ENCODE data around the gene ALPP.
"Not testable (repeated sequence)": the region's sequence is repeated elsewhere in the genome, so short reads cannot be mapped to it uniquely, and the experiment has no call there.

The ALPP gene

DNA sequence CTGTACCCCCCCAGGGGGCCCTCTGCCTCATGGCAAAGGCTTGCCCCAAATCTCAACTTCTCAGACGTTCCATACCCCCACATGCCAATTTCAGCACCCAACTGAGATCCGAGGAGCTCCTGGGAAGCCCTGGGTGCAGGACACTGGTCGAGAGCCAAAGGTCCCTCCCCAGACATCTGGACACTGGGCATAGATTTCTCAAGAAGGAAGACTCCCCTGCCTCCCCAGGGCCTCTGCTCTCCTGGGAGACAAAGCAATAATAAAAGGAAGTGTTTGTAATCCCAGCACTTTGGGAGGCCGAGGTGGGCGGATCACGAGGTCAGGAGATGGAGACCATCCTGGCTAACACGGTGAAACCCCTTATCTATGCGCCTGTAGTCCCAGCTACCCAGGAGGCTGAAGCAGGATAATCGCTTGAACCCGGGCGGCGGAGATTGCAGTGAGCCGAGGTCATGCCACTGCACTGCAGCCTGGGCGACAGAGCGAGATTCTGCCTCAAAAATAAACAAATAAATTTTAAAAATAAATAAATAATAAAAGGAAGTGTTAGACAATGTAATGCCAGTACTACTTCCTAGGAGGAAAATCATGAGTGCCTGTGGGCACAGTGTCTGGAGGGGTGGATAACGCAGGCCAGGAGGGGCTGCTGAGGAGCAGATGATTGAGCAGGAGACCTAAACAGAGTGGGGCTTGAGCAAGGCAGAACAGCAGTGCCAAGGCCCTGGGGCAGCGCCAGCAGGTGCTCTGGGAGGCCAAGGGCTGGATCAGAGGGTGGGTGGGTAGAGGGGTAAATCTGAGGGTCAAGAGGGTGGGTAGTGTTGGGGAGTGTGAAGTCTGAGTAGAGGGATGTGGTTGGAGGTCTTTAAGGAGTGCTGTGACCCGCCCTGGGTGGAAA lies 4.0 kb downstream of the ALPP start:
- no peak for DNase-seq

DNA sequence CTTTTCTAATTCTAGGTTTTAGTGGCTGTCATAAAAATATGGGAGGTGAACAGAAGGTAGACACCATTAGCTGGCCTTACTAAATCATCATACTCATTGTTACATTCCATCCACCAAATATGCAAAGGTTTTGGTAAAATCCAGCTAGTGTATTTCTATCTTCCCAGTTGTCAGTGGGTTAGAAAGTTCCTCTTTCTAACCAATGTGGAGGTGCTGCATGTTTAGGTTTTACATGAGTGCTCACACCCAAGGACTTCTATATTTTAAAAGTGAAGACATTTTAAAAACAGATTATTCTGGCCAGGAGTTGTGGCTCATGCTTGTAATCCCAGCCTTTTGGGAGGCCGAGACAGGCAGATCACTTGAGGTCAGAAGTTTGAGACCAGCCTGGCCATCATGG lies 5.9 kb downstream of the ALPP start:
- DNase-seq, result no peak

DNA sequence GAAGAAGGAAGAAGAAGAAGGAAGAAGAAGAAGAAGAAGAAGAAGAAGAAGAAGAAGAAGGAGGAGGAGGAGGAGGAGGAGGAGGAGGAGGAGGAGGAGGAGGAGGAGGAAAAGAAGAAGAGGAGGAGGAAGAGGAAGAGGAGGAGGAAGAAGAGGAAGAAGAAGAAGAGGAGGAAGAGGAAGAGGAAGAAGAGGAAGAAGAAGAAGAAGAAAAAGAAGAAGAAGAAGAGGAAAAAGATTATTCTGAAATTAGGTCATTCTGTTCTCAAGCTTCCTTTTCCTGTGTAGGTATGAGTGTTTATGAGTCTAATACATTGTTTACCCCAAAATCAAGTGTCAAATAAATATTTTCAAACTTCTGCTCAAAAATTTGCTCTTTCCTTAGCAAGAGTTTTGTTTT lies 6.5 kb downstream of the ALPP start:
- DNase-seq, result not testable (repeated sequence)

DNA sequence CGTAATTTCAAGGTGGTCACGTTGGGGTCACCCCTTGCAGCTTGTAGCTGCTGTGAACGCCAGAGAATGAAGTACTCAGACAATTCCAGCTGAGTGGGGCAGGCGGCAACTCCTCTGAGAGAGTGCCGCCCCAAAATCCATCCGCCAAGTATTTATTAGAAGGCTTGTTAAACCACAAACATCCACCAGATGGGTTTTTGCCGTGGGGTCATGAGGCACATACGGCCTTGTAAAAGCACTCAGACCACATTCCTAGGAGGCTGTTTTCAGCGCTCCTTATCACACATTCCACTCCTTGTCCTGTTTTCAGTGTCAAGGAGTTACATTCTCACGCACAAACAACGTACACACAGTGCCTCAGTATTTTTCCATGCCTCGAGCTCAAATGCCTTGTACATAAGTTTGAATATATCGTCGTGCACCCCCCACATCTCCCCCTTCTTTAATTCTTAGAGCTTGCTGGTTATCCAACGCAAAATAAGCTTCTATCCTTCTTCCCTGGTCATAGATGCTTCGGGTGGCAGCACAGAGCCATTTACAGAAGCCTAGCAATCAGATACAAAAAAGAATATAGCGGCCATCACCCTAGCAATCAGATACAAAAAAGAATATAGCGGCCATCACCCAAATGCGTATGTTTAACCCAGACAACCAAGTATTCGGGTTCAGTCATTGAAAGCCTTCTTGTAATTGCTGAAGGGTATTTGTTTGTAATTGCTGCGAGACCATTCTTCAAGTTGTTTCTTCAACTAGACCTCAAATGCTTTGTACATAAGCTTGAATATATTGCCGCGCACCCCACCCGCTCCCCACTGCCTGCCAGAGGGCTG lies 7.3 kb downstream of the ALPP start:
- peak; percentile 44 for DNase-seq

DNA sequence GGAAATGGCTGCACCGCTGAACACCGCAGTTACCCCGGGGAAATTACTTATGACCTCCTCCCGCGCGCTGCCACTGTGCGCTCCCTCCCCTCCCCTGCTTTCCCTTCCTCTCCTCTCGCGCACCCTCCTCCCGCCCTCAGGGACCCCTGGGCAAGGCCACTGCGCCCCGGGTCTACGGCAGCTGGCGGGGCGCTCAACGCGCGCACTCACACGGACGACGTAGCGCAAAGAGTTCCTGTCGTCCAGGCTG lies 7.9 kb downstream of the ALPP start:
- DNase-seq, result no peak

DNA sequence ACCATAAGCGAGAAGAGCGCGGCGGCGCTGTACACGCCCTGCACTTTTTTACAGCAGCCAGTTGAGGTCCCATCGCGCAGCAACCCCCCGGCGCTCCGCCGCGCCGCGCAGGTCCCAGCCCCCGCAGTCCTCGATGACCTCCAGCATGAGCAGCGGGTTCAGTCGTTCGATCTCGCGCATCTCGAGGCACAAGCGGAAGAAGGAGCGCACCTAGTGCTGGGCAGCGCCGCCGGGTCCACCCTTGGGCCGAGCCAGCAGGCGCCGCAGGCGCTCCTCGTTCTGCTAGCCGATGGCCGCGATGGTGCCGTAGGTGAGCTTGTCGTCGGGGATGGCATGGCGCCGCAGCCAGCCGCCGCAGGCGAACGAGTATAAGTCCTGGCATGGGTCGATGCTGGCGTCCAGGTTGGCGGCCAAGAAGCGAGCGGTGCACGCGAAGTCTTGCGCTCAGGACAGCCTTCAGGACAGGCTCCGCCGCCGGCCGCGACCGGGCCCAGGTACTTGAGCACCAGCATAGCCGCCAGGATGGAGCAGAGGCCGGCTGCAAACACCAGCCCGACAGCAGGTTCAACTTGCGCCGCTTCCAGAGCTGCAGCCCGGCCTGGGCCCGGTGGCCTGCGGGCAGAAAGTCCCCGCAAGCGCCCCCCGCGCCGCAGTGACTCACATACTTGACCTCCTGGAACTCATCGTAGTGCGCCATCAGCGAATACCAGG lies 8.3 kb downstream of the ALPP start:
- DNase-seq, result no peak

DNA sequence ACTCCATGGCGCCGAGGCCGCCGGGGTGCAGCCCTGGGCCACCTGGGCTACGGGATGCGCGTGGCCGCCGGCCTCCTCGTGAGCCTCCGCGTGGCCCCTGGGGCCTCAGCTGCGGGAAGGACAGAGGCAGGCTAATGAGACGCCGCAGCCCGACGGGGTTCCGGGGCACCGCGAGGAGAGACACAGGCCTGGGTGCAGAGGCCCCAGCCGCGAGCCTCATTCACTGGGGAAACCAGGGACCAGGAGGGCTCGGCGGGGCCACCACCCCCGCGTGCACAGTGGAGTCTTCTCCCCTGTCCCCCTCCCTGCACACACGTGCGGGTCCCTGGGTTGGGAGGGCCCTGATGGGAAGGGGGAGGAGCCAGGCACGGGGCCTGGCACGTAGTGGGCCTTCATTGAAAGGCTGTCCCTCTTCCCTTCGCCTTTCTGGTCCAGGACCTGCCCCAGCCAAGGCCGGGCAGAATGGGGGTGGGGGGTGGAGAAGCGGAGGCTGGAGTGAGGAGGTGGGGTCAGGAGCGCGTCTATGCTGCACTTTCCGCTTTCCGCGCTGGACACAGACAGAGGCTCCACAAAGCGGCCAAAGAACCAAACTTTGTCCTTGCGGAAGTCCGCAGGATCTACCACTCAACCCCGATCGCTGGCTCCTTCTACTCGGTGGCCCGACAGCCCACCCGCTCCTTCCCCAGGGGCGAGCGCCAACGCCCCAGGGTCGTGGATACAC lies 9.1 kb downstream of the ALPP start:
- no peak for DNase-seq

DNA sequence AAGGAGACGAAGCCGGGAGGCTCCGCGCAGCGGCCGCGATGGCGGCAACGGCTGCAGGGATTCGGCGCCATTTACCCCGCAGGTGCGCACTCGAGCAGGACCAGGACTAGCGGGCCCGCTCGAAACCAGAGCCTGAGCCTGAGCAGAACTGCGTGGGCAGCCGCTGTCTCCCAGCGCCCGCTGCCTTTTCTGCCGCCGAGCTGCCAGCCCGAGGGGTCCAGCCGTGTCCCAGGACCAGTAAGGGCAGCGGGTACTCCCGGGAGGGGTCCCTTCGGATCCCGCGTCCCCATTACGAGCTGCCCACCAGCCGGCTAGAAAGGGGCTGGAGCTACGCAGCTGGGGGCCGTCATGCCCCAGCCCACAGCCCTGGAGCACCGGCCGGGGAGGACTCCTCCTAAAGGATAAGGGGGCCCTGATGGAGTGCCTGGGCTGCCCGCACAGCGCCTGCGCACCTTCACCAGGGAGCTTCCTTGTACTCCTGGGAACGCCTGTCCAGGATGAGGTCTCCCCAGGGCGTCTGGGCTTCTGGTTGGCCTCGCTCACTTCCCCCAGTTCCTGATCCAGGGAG lies 9.9 kb downstream of the ALPP start:
- DNase-seq, result no peak

DNA sequence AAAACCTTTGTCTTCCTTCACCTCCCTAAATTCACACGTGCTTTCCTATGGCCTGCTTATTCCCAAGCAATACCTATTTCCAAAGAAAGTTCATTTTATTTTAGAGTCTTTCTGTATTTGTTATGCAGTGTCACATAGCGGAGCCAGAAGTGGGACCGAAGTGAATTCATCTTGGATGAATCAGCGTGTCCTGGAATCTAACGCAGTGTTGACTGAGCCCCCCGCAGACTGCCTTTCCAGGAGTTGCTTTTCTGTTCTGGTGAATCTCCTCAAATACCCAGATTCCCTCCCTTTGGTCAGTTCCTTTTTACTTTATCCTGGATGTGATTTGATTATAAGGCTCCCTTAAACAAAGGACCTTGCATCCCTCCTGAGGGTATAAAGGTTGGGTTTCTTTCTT lies 10.8 kb downstream of the ALPP start:
- no peak for DNase-seq

DNA sequence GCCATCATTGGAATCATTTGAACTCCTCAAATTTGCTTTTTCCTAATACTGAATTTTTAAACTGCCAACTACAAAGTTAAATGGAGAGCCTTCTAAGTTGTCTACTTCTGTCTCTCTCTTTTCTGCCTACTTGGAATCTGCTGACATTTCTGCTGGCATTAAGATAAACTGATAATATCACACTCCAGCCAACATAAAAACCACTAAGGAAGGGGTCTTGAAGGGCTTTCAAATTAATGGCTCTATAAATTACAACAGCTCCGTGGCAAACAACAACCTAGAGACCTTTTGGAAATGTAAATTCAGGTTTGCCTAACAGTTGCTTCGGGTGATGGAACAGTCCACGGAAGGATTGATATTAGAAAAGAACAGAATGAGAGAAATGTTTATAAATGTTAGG lies 12.1 kb downstream of the ALPP start:
- no peak for DNase-seq

DNA sequence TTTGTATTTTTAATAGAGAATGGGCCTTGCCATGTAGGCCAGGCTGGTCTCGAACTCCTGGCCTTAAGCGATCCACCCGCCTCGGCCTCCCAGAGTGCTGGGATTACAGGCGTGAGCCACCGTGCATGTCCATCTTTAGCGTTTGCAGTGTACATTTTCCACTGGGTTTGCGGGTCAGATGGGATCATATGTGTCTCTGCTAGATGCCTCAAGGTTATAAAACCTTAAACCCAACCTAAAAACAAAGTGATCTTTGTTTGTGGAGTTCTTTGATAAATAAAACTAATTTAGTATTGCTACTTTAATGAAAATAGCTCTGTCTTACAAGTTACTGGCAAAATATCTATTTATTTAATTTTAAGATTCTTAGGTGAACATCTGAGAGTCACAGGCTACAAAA lies 15.0 kb downstream of the ALPP start:
- no peak for DNase-seq

DNA sequence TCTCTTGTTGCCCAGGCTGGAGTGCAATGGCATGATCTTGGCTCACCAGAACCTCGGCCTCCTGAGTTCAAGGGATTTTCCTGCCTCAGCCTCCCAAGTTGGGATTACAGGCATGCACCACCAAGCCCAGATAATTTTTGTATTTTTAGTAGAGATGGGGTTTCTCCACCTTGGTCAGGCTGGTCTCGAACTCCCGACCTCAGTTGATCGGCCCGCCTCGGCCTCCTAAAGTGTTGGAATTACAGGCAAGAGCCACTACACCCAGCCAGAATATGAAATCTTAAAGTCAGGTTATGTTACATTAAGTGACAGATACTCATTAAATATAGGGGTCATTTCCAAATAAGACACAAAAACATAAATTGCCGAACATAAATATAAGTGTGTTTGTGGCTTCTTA lies 15.9 kb downstream of the ALPP start:
- DNase-seq, result not testable (repeated sequence)

DNA sequence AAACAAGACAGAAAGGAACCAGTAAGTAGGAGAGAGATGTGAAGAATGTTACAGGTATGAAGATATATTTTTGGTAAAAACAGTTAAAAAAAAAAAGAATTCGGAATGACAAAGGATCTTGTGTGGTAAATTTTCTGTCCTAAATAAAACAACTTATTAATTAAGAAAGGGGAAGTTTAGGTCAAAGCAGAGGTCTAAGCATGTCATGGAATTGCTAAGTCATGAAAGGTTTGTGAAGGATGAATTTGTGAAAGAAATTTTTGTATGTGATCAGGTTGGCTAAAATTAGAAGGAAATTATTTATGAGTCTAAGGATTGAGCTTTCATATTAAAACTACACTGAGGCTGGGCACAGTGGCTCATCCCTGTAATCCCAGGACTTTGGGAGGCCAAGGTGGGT lies 17.0 kb downstream of the ALPP start:
- no peak for DNase-seq

DNA sequence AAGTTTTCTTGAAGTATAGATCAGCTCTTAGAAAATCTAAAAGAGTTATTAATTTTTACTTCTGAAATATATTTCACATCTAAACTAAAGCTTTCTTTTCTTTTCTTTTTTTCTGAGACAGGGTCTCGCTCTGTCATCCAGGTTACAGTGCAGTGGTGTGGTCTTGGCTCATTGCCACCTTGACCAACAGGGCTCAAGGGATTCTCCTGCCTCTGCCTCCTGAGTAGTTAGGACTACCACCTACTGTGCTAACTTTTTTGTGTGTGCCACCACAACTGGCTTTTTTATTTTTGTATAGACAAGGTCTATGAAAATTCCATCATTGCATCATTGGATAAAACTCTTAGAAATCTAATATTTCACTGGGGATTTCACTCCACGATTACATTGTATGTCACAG lies 18.1 kb downstream of the ALPP start:
- DNase-seq, result no peak

DNA sequence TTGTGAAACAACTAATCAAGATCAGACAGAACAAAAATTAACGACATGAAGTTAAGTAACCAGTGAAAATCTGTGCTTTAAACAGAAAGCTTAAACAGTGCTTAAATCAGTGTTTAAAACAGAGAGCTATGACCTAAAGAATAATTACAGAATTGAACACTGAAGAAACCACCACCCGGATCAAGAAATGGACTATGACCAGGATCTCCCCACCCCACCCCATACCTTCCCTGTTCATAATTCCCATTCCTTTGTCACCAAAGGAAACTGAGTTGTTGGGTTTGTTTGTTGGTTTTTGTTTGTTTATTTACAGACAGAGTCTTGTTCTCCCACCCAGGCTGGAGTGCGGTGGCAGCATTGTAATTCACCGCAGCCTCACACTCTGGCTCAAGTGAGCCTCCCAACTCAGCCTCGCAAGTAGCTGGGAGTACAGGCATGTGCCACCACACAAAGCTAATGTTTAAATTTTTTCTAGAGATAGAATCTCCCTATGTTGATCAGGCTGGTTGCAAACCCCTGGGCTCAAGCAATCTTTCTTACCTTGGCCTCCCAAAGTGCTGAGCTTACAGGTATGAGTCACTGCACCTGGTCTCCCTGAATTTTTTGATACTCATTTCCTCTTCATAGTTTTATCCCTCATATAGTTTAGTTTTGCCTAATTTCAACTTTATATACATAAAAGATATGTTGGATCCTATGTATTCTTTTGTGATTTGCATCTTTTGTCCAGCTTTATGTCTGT lies 19.9 kb downstream of the ALPP start:
- DNase-seq, result no peak

DNA sequence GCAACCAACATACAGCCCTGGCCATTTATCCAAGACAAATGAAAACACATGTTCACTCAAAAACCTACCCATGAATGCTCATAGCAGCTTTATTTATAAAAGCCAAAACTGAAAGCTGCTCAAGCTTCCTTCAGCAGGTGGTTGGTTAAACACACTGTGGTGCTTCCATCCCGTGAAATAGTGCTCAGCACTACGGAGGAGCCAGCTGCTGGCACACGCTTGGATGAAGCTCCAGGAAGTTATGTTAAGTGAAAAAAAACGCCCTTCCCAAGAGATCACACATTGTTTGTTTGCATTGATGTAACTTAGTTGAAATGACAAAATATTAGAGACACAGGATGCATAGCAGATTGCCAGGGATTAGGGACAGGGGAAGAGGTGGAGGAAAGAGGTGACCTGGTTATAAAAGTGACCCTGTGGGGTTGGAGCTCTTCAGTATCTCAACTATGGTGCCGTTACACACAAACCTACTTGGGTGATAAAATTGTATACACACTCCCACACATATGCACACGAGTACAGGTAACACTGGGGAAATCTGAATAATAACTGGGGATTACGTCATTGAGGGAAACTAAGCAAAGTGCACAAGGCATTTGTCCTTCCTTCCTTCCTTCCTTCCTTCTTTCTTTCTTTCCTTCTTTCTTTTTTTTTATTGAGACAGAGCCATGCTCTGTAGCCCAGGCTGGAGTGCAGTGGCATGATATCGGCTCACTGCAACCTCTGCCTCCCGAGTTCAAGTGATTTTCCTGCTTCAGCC lies 21.9 kb downstream of the ALPP start:
- DNase-seq, result no peak

DNA sequence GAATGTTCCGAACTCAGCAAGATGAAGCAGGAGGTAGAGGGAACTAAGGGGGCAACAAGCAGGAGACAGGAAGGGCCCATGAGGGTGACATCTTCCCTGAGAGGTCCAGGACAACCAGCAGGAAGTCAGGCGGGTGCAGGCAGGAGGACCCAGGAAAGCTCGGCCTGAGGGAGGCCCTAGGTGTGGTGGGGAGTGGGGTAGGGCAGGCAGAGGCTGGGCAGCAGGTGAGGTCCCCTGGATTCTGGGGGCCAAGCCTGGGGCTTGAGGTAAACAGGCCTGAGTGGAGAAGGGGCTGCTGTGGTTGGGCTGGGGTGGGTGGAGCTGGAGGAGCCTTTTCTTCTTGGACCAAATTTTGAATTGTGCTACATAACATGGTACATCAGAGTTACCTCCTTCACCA lies 24.0 kb downstream of the ALPP start:
- no peak for DNase-seq

DNA sequence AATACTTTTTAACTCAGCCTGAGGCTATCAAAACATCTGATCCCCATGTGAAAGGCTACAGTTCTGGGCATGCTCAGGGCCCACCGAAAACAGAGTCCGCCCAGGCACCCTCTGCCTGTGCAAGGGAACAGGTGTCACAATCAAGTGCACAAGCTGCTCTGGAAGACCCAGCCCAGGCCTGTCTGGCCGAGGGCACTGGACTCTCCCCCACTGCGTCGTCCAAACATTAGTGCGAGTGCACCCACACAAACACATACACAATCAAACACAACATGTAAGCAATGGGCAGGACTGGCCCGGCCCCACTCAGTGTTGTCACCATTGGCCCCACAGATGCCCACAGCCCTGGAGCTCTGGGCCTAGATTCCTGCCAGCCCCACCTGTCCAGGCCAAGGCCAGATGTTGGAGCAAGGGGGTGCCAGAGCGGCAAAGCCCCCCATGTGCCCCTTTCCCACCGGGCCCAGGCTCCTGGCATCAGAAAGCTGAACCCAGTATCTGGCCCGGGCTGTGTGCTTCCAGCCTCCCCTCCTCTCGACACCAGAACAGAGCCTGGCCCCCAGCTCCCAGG lies 27.5 kb downstream of the ALPP start:
- no peak for DNase-seq

DNA sequence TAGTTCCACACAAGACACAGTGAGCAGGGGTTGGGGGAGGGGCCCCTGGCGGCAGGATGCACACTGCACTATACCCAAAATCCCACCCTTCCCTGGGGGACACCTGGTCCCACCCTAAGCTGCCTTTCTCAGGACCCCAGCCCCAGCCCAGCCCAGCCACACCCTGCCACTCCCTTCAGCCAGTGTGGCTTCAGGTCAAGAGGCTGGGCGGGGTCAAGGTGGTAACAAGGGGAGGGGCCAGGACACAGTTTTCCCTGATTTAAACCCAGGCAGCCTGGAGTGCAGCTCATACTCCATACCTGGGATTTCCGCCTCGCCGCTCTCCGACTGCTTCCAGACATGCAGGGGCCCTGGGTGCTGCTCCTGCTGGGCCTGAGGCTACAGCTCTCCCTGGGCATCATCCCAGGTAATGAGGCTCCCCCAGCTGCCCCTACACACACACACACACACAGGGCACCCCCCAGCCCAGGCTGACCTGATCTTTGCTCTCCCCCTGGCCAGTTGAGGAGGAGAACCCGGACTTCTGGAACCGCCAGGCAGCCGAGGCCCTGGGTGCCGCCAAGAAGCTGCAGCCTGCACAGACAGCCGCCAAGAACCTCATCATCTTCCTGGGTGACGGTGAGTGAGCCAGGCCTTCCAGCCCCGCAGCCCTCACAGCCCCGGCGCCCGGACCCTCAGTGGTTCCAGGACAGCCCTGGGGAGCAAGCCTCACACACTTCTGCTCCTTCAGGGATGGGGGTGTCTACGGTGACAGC lies 28.2 kb downstream of the ALPP start, which contains the start of gene ALPG:
TSS of gene ALPG (plus strand) at position 289 of the 755 bp plus-strand sequence. CDS start at position 340, 51 bp downstream.
- DNase-seq, result no peak

All from NCI-H82 (cell line).